IMR-90 (cell line): Measurements from ENCODE around the gene SOX21. TPM values are rescaled to one million over a fixed set of nuclear protein-coding genes. Genes with fewer than 3 reads are reported as not detected.

ENCODE experiments used
- ATAC-seq: fragments of 200-7000 bp; cut with Tn5 transposase; 2 replicates; pipeline ENCODE4 v1.9.1; 2020; ENCODE audit warnings: low read depth, mild to moderate bottlenecking, moderate library complexity
- BruUV-seq: library from RNA; stranded (reverse); fragments of 400-500 nt; replicated peaks from 2 replicates; lab custom pipeline; 2021; lab: Mats Ljungman, UMichigan
- CTCF ChIA-PET: fragments of 300-600 bp; formaldehyde crosslinking; extraction: SDS; loops from one replicate; lab custom pipeline; 2021; ENCODE audit warnings: antibody characterized with exemption; lab: Yijun Ruan, JAX
- POLR2A ChIA-PET: fragments of 300-600 bp; sonication (Branson Sonifier 250); formaldehyde crosslinking; loops from one replicate; lab custom pipeline; 2022; ENCODE audit warnings: antibody characterized with exemption; ENCODE audit not compliant: unreplicated experiment; lab: Charles Lee
- DNase-seq: peaks from one replicate; pipeline ENCODE4 v3.0.0; 2013
- H2AFZ ChIP-seq: replicated peaks from 2 replicates; pipeline ENCODE3; 2013; ENCODE audit warnings: low read length, mild to moderate bottlenecking; ENCODE audit not compliant: poor library complexity
- H2AK5ac ChIP-seq: 2 replicates; pipeline ENCODE4 v1.6.1; 2013; ENCODE audit warnings: low read depth, low read length, inconsistent platforms
- H2AK9ac ChIP-seq: replicated peaks from 2 replicates; pipeline ENCODE3; 2013; ENCODE audit warnings: mild to moderate bottlenecking, low read depth, low read length, moderate library complexity; ENCODE audit not compliant: poor library complexity
- H2BK120ac ChIP-seq: 2 replicates; pipeline ENCODE4 v1.6.1; 2013; ENCODE audit warnings: low read depth, low read length, inconsistent platforms
- H2BK15ac ChIP-seq: 3 replicates; pipeline ENCODE4 v1.6.1; 2013; ENCODE audit warnings: low read depth, low read length, inconsistent platforms
- H2BK20ac ChIP-seq: 2 replicates; pipeline ENCODE4 v1.6.1; 2013; ENCODE audit warnings: low read depth, mild to moderate bottlenecking, inconsistent platforms, low read length, moderate library complexity
- H2BK5ac ChIP-seq: 2 replicates; pipeline ENCODE4 v1.6.1; 2013; ENCODE audit warnings: mild to moderate bottlenecking, low read depth, low read length, inconsistent platforms; ENCODE audit not compliant: poor library complexity, severe bottlenecking
- H3K14ac ChIP-seq: replicated peaks from 2 replicates; pipeline ENCODE4 v1.6.1; 2013; ENCODE audit warnings: low read depth, low read length, inconsistent platforms
- H3K18ac ChIP-seq: 2 replicates; pipeline ENCODE4 v1.6.1; 2013; ENCODE audit warnings: low read depth, low read length, control low read depth
- H3K23ac ChIP-seq: 2 replicates; pipeline ENCODE4 v1.6.1; 2013; ENCODE audit warnings: low read depth, low read length, inconsistent platforms
- H3K27ac ChIP-seq: 2 replicates; pipeline ENCODE4 v1.5.1; 2013; ENCODE audit warnings: mild to moderate bottlenecking, control low read depth, low read length; ENCODE audit not compliant: insufficient read depth
- H3K27me3 ChIP-seq: 2 replicates; pipeline ENCODE4 v1.6.1; 2013; ENCODE audit warnings: low read length; ENCODE audit not compliant: control insufficient read depth, insufficient read depth
- H3K36me3 ChIP-seq: 2 replicates; pipeline ENCODE4 v1.6.1; 2013; ENCODE audit warnings: low read length, mixed read lengths; ENCODE audit not compliant: control insufficient read depth, insufficient read depth
- H3K4ac ChIP-seq: 2 replicates; pipeline ENCODE4 v1.6.1; 2013; ENCODE audit warnings: low read depth, low read length, inconsistent platforms
- H3K4me1 ChIP-seq: 2 replicates; pipeline ENCODE4 v1.6.1; 2013; ENCODE audit warnings: low read length, mixed read lengths; ENCODE audit not compliant: control insufficient read depth, insufficient read depth
- H3K4me2 ChIP-seq: 2 replicates; pipeline ENCODE4 v1.6.1; 2013; ENCODE audit warnings: low read depth, mild to moderate bottlenecking, control low read depth, low read length, moderate library complexity
- H3K4me3 ChIP-seq: 2 replicates; pipeline ENCODE4 v1.5.1; 2013; ENCODE audit warnings: low read depth, mild to moderate bottlenecking, control low read depth, low read length, moderate library complexity; ENCODE audit not compliant: insufficient read depth
- H3K56ac ChIP-seq: 2 replicates; pipeline ENCODE4 v1.6.1; 2013; ENCODE audit warnings: low read length, inconsistent platforms; ENCODE audit not compliant: insufficient read depth; ENCODE audit errors: extremely low read depth
- H3K79me1 ChIP-seq, 2 experiments: 2 replicates each; pipeline ENCODE4 v1.6.1; 2013; ENCODE audit warnings: low read length in 2 of 2, inconsistent platforms in 1 of 2, low read depth in 1 of 2
- H3K9ac ChIP-seq: 2 replicates; pipeline ENCODE4 v1.6.1; 2013; ENCODE audit warnings: low read depth, low read length, control low read depth
- H3K9me1 ChIP-seq: 2 replicates; pipeline ENCODE4 v1.6.1; 2013; ENCODE audit warnings: low read length, inconsistent platforms; ENCODE audit not compliant: insufficient read depth
- H3K9me3 ChIP-seq: 2 replicates; pipeline ENCODE4 v1.6.1; 2013; ENCODE audit warnings: low read length; ENCODE audit not compliant: control insufficient read depth, insufficient read depth
- H4K20me1 ChIP-seq: 2 replicates; pipeline ENCODE4 v1.6.1; 2013; ENCODE audit warnings: low read length, inconsistent platforms; ENCODE audit not compliant: insufficient read depth
- H4K5ac ChIP-seq: 2 replicates; pipeline ENCODE4 v1.6.1; 2013; ENCODE audit warnings: mild to moderate bottlenecking, low read depth, low read length, control low read depth
- H4K8ac ChIP-seq, 2 experiments: 2 replicates each; pipeline ENCODE4 v1.6.1; 2013; ENCODE audit warnings: low read depth in 2 of 2, low read length in 2 of 2, control low read depth in 1 of 2, inconsistent platforms in 1 of 2
- H4K91ac ChIP-seq: 2 replicates; pipeline ENCODE4 v1.6.1; 2013; ENCODE audit warnings: low read depth, low read length, inconsistent platforms; ENCODE audit not compliant: insufficient read depth
- BHLHE40 ChIP-seq: fragments of 150-350 bp; IDR thresholded peaks from 2 replicates; pipeline ENCODE4 v1.6.1; 2016; ENCODE audit warnings: mild to moderate bottlenecking, low read depth, low read length
- CEBPB ChIP-seq: IDR thresholded peaks from 2 replicates; pipeline ENCODE4 v1.6.1; 2012; ENCODE audit warnings: low read depth, low read length, improper control_type of control experiment
- CHD1 ChIP-seq: IDR thresholded peaks from 2 replicates; pipeline ENCODE4 v1.6.1; 2012; ENCODE audit warnings: low read depth, low read length, improper control_type of control experiment
- CTCF ChIP-seq: conservative IDR thresholded peaks from 2 replicates; pipeline ENCODE4 v1.5.1; 2012; ENCODE audit warnings: mild to moderate bottlenecking, low read depth, low read length, improper control_type of control experiment
- ELK1 ChIP-seq: fragments of 150-350 bp; IDR thresholded peaks from 2 replicates; pipeline ENCODE4 v1.6.1; 2016; ENCODE audit warnings: low read depth, mild to moderate bottlenecking, low read length, moderate library complexity, borderline replicate concordance
- FOS ChIP-seq: fragments of 150-350 bp; IDR thresholded peaks from 2 replicates; pipeline ENCODE4 v1.6.1; 2016; ENCODE audit warnings: low read depth, low read length
- MAFK ChIP-seq: IDR thresholded peaks from 2 replicates; pipeline ENCODE4 v1.6.1; 2012; ENCODE audit warnings: low read depth, low read length, improper control_type of control experiment
- MAZ ChIP-seq: IDR thresholded peaks from 2 replicates; pipeline ENCODE4 v1.6.1; 2012; ENCODE audit warnings: low read depth, mild to moderate bottlenecking, low read length, improper control_type of control experiment, moderate library complexity, borderline replicate concordance
- MXI1 ChIP-seq: IDR thresholded peaks from 2 replicates; pipeline ENCODE4 v1.6.1; 2012; ENCODE audit warnings: low read depth, mild to moderate bottlenecking, low read length, moderate library complexity, borderline replicate concordance
- NFE2L2 ChIP-seq: fragments of 150-350 bp; IDR thresholded peaks from 2 replicates; pipeline ENCODE4 v1.6.1; 2016; ENCODE audit warnings: low read depth, mild to moderate bottlenecking, low read length
- POLR2A ChIP-seq: IDR thresholded peaks from 2 replicates; pipeline ENCODE4 v1.6.1; 2012; ENCODE audit warnings: mild to moderate bottlenecking, low read depth, low read length
- RCOR1 ChIP-seq: IDR thresholded peaks from 2 replicates; pipeline ENCODE4 v1.6.1; 2012; ENCODE audit warnings: mild to moderate bottlenecking, low read length, improper control_type of control experiment; ENCODE audit not compliant: insufficient replicate concordance
- RFX5 ChIP-seq: IDR thresholded peaks from 2 replicates; pipeline ENCODE4 v1.8.0; 2012; ENCODE audit warnings: low read depth, mild to moderate bottlenecking, low read length, moderate library complexity
- SMC3 ChIP-seq: fragments of 150-350 bp; IDR thresholded peaks from 2 replicates; pipeline ENCODE4 v1.6.1; 2016; ENCODE audit warnings: low read depth, mild to moderate bottlenecking, antibody characterized with exemption, low read length, moderate library complexity
- USF2 ChIP-seq: fragments of 150-350 bp; IDR thresholded peaks from 2 replicates; pipeline ENCODE4 v1.6.1; 2017; ENCODE audit warnings: mild to moderate bottlenecking, antibody characterized with exemption, low read length, low read depth
- WGBS, 2 experiments: methylation state at CpG; one replicate each; pipeline versions ENCODE4 v1.1.5 to v1.1.7; 2013; ENCODE audit warnings: missing lambda C conversion rate in 2 of 2; ENCODE audit not compliant: insufficient read length in 1 of 2; ENCODE audit errors: extremely low coverage in 2 of 2; 5-methylcytosine and 5-hydroxymethylcytosine counted together
- dilution Hi-C: fragments of 300-500 bp; cut with HindIII; formaldehyde crosslinking; loops from one replicate; pipeline ENCODE4 v1.14.3; 2018; ENCODE audit warnings: low sequenced_read_pairs; ENCODE audit not compliant: unreplicated experiment
- in situ Hi-C: fragments of 300-500 bp; cut with MboI; formaldehyde crosslinking; loops from 3 replicates; pipeline ENCODE4 v1.14.3; 2019; ENCODE audit warnings: low sequenced_read_pairs, inconsistent platforms, mixed read lengths
- intact Hi-C: fragments of 100-400 bp; cut with micrococcal nuclease; formaldehyde crosslinking; loops from 2 replicates; pipeline ENCODE4 v1.10.0; 2022
- polyA plus RNA-seq, 3 experiments: library from polyadenylated mRNA; depleted of rRNA; stranded (reverse); fragments of >200 nt; gene quantifications; 2 replicates each; pipeline ENCODE4 v1.2.3, GENCODE V29; 2012; ENCODE audit warnings: low replicate concordance in 1 of 3
- total RNA-seq: library from RNA; depleted of rRNA; stranded (reverse); fragments of >200 nt; gene quantifications from 2 replicates; pipeline ENCODE4 v1.2.3, GENCODE V29; 2012

Gene SOX21
- total and polyA plus RNA-seq, 2 of the 4 experiments (the other 2 are of a cell fraction) = not detected

GRCh38 chr13:94709001-94709834 is 3.1 kb downstream of the SOX21 start:
- no peak overlapping the region for H3K27ac ChIP-seq
- H3K27me3 ChIP-seq = peaks cover 92% of the 10 kb centered on the region
- H4K91ac ChIP-seq = no peak overlapping the region
- no peak overlapping the region for H4K5ac ChIP-seq
- H2AFZ ChIP-seq = no peak overlapping the region
- H2BK120ac ChIP-seq = no peak overlapping the region
- no CpG with 5 or more reads among the region's 7 CpGs for WGBS, 2 experiments
- CTCF ChIA-PET = no interaction called here
- POLR2A ChIA-PET = no interaction called here
- no peak overlapping the region for H2AK9ac ChIP-seq
- H3K18ac ChIP-seq = no peak overlapping the region
- intact Hi-C loops (loop anchor here (5.0 kb wide), 1 partner anchor 87 kb away; no protein-coding TSS in a partner anchor), in situ Hi-C loops (no loop called here), dilution Hi-C loops (no loop called here)
- ATAC-seq (no peak), DNase-seq (no peak)
- no peak overlapping the region for H4K8ac ChIP-seq
- H3K56ac ChIP-seq = no peak overlapping the region
- no peaks in the 10 kb centered on the region for H3K9me1 ChIP-seq
- BruUV-seq = no TSS peak
- H2BK20ac ChIP-seq = no peak overlapping the region
- 0 out of 2 replicates have a peak, but pooled peaks cover 13% of the 10 kb centered on the region for H4K20me1 ChIP-seq
- no peak overlapping the region for H3K4ac ChIP-seq
- H3K4me2 ChIP-seq = no peak overlapping the region
- H3K23ac ChIP-seq = no peak overlapping the region
- H3K4me1 ChIP-seq = peaks cover 3% of the 10 kb centered on the region; the same call in 1 of the 2 replicates
- no peaks in the 10 kb centered on the region for H3K79me1 ChIP-seq
- H2BK15ac ChIP-seq = no peak overlapping the region
- H3K36me3 ChIP-seq = no peaks in the 10 kb centered on the region
- H3K9ac ChIP-seq = no peak overlapping the region
- H3K9me3 ChIP-seq = peaks cover 14% of the 10 kb centered on the region; the same call in 1 of the 2 replicates
- H2AK5ac ChIP-seq = no peak overlapping the region
- H3K14ac ChIP-seq = no peak overlapping the region
- no peak overlapping the region for H3K4me3 ChIP-seq
- H2BK5ac ChIP-seq = no peak overlapping the region
- TF ChIP-seq SMC3 (no peak), USF2 (no peak), FOS (no peak), CTCF (no peak), ELK1 (no peak), RCOR1 (no peak), NFE2L2 (no peak), MXI1 (no peak), BHLHE40 (no peak), MAFK (no peak), RFX5 (no peak), MAZ (no peak), CEBPB (no peak), CHD1 (no peak), POLR2A (no peak)
